Caco-2 (cell line): ENCODE results near the gene TSPAN18. TPM values are rescaled to one million over a fixed set of nuclear protein-coding genes. Genes with fewer than 3 reads are reported as not detected.

Experiments used
- BruUV-seq: library from RNA; stranded (reverse); fragments of 400-500 nt; replicated peaks from 2 replicates; lab custom pipeline; 2021; lab: Mats Ljungman, UMichigan
- CTCF ChIA-PET: fragments of 300-600 bp; sonication (Branson Sonifier 250); formaldehyde crosslinking; loops from one replicate; lab custom pipeline; 2022; ENCODE audit warnings: antibody characterized with exemption; lab: Charles Lee
- POLR2A ChIA-PET: fragments of 300-600 bp; sonication (Branson Sonifier 250); formaldehyde crosslinking; loops from one replicate; lab custom pipeline; 2022; ENCODE audit warnings: antibody characterized with exemption; lab: Charles Lee
- DNase-seq, 2 experiments: peaks; one replicate each; pipeline versions ENCODE4 v3.0.0 to v3.0.0-alpha.2; 2020 to 2022
- H3K27me3 ChIP-seq: replicated peaks from 2 replicates; pipeline ENCODE4 v1.6.0; 2011; ENCODE audit warnings: low read length; ENCODE audit not compliant: control insufficient read depth, insufficient read depth
- H3K36me3 ChIP-seq: 2 replicates; pipeline ENCODE4 v1.5.1; 2011; ENCODE audit warnings: low read length; ENCODE audit not compliant: control insufficient read depth, insufficient read depth
- H3K4me1 ChIP-seq: fragments of 250-450 bp; sonication (Bioruptor Pico); 2 replicates; pipeline ENCODE4 v1.5.1; 2020; ENCODE audit warnings: mild to moderate bottlenecking
- H3K4me3 ChIP-seq: 2 replicates; pipeline ENCODE4 v1.5.1; 2011; ENCODE audit warnings: low read depth, mild to moderate bottlenecking, control low read depth, low read length
- H3K9me3 ChIP-seq: fragments of 250-450 bp; sonication (Bioruptor Pico); 2 replicates; pipeline ENCODE4 v1.5.1; 2020; ENCODE audit warnings: mild to moderate bottlenecking, moderate library complexity
- H3K27ac Mint-ChIP-seq: one replicate; pipeline ENCODE4 v1.8.0; 2022; ENCODE audit warnings: mixed read lengths; ENCODE audit not compliant: unreplicated experiment
- H3K27me3 Mint-ChIP-seq: one replicate; pipeline ENCODE4 v1.8.0; 2022; ENCODE audit warnings: mixed read lengths; ENCODE audit not compliant: insufficient read depth, unreplicated experiment
- H3K36me3 Mint-ChIP-seq: one replicate; pipeline ENCODE4 v1.8.0; 2022; ENCODE audit warnings: mild to moderate bottlenecking, mixed read lengths; ENCODE audit not compliant: insufficient read depth, unreplicated experiment
- H3K4me1 Mint-ChIP-seq: one replicate; pipeline ENCODE4 v1.8.0; 2022; ENCODE audit warnings: low read depth, mixed read lengths; ENCODE audit not compliant: unreplicated experiment
- H3K4me3 Mint-ChIP-seq: one replicate; pipeline ENCODE4 v1.8.0; 2022; ENCODE audit warnings: mild to moderate bottlenecking, moderate library complexity, mixed read lengths; ENCODE audit not compliant: unreplicated experiment
- H3K9me3 Mint-ChIP-seq: one replicate; pipeline ENCODE4 v1.8.0; 2022; ENCODE audit warnings: mixed read lengths; ENCODE audit not compliant: unreplicated experiment
- intact Hi-C: fragments of 100-400 bp; cut with micrococcal nuclease; formaldehyde crosslinking; loops from one replicate; pipeline ENCODE4 v1.10.0; 2022; ENCODE audit not compliant: unreplicated experiment
- total RNA-seq: library from RNA; stranded (reverse); gene quantifications from 2 replicates; pipeline ENCODE4 v1.2.3, GENCODE V29; 2022
- TF ChIP-seq, protein P1 (sequence below), 2 experiments: fragments of 200-600 bp in 1 of 2; IDR thresholded peaks; 1 replicate in 1 of 2; 2 replicates in 1 of 2; pipeline versions ENCODE4 v1.5.1 to v1.8.0; 2011 to 2022; ENCODE audit warnings: antibody characterized with exemption in 1 of 2, control low read depth in 1 of 2, inconsistent platforms in 1 of 2, low read depth in 1 of 2, low read length in 1 of 2, mild to moderate bottlenecking in 1 of 2, moderate library complexity in 1 of 2; ENCODE audit not compliant: insufficient read depth in 1 of 2, severe bottlenecking in 1 of 2, unreplicated experiment in 1 of 2

TSPAN18 gene
- total RNA-seq, 1 experiment from 2014 or later = 7.4 TPM

DNA sequence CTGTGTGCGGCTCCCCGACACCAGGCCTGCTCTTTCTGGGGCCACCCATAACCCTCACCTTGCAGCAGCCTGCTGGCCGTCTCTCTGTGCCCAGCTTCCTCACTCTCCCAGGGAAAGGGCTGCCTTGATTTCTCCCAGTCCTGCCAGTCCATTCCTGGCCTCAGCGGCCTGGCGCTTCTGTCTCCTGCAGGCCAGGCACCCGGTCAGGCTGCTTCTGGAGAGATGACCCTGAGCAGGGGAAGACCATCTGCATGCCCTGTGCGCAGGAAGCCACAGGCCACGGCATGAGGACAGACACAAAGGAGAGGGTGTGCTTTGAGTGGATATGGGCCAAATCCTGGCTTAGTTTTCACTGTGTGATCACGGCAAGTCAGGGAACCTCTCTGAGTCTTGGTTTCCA is 86.2 kb downstream of the TSPAN18 start:
- DNase-seq = no peak
- no peak overlapping the region for H3K4me3 ChIP-seq
- TF ChIP-seq, protein P1, sequence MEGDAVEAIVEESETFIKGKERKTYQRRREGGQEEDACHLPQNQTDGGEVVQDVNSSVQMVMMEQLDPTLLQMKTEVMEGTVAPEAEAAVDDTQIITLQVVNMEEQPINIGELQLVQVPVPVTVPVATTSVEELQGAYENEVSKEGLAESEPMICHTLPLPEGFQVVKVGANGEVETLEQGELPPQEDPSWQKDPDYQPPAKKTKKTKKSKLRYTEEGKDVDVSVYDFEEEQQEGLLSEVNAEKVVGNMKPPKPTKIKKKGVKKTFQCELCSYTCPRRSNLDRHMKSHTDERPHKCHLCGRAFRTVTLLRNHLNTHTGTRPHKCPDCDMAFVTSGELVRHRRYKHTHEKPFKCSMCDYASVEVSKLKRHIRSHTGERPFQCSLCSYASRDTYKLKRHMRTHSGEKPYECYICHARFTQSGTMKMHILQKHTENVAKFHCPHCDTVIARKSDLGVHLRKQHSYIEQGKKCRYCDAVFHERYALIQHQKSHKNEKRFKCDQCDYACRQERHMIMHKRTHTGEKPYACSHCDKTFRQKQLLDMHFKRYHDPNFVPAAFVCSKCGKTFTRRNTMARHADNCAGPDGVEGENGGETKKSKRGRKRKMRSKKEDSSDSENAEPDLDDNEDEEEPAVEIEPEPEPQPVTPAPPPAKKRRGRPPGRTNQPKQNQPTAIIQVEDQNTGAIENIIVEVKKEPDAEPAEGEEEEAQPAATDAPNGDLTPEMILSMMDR (IDR thresholded peaks at IDR 0.05; ENCODE audit: insufficient read depth in 1 of 2, low read depth in 1 of 2, low read length in 1 of 2, severe bottlenecking in 1 of 2, unreplicated experiment in 1 of 2) = no peak
- Mint-ChIP-seq H3K36me3 (no peaks in the 10 kb centered on the region), H3K4me3 (no peak overlapping the region), H3K4me1 (no peaks in the 10 kb centered on the region), H3K27me3 (peaks cover 3% of the 10 kb centered on the region), H3K9me3 (no peaks in the 10 kb centered on the region), H3K27ac (no peak overlapping the region)
- peaks cover 1% of the 10 kb centered on the region for H3K27me3 ChIP-seq
- POLR2A ChIA-PET = no interaction called here
- intact Hi-C loops = no loop called here
- no peaks in the 10 kb centered on the region for H3K9me3 ChIP-seq
- H3K36me3 ChIP-seq = no peaks in the 10 kb centered on the region
- no TSS peak for BruUV-seq
- no peaks in the 10 kb centered on the region for H3K4me1 ChIP-seq
- CTCF ChIA-PET = no interaction called here

DNA sequence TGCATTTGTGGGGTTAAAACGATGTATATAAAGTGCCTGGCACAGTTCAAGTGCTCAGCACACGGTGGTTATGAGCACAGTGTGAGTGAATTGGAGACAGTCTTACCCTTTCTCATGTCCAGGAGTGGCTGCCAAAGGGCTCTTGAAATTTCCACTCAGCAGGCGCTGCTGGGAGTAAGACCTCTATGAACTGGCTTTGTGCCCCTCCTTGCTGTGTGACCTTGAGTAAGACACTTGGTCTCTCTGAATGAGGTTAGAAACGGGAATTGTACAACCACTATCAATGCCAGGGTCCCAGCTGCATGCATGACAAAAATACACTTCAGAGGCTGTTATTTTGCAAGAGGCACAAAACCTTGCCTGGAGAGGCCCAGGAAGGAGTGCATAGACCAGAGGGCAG is 86.6 kb downstream of the TSPAN18 start:
- CTCF ChIA-PET = no interaction called here

DNA sequence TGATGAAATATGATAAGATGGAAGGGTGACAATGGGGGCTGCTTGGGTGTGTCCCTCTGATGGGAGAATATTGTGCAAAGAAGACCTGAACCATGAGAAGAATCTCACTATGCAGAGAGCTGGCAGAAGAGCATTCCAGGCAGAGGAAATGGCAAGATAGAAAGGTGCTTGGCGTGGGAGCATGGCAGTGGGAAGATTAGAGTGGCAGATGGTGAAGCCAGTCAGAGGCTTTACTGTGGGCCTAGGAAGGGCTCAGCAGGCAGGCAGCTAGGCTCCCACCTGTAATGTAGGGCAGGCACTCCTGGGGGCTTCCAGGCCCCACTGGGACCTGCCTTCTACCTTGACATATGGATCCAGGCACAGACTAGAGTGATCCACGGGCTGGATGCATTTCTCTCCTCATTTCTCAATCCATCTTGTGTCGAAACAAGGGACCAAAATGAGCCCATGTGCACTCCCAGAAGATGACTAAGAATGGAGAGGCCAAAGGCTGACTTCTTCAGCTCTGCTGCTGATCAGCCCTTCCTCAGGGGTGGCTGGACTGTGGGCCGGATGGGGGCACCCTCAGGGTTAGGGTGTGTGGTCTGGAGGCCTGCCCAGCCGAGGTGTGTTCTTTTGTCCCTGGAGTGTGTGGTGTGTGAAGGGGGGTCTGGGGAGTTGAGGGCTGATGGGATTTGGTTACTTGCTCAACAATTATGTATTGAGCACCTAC is 88.3 kb downstream of the TSPAN18 start:
- TF ChIP-seq, protein P1 (IDR thresholded peaks at IDR 0.05; ENCODE audit: insufficient read depth in 1 of 2, low read depth in 1 of 2, low read length in 1 of 2, severe bottlenecking in 1 of 2, unreplicated experiment in 1 of 2) = no peak
- ChIA-PET CTCF (no interaction called here), POLR2A (no interaction called here)
- intact Hi-C loops = no loop called here
- no peaks in the 10 kb centered on the region for H3K9me3 Mint-ChIP-seq
- H3K4me3 ChIP-seq = no peak overlapping the region
- no peak for DNase-seq
- H3K36me3 Mint-ChIP-seq = no peaks in the 10 kb centered on the region
- no peaks in the 10 kb centered on the region for H3K36me3 ChIP-seq
- H3K4me1 Mint-ChIP-seq = no peaks in the 10 kb centered on the region
- H3K27me3 Mint-ChIP-seq = no peaks in the 10 kb centered on the region
- no peak overlapping the region for H3K27ac Mint-ChIP-seq
- no TSS peak for BruUV-seq
- no peaks in the 10 kb centered on the region for H3K9me3 ChIP-seq
- peaks cover 1% of the 10 kb centered on the region for H3K27me3 ChIP-seq
- no peak overlapping the region for H3K4me3 Mint-ChIP-seq
- H3K4me1 ChIP-seq = no peaks in the 10 kb centered on the region

More for the DNA sequence above, 86.6 kb downstream of the TSPAN18 start:
- no peak overlapping the region for H3K4me3 Mint-ChIP-seq
- H3K27ac Mint-ChIP-seq = no peak overlapping the region
- H3K4me1 Mint-ChIP-seq = no peaks in the 10 kb centered on the region
- TF ChIP-seq, protein P1 (IDR thresholded peaks at IDR 0.05; ENCODE audit: insufficient read depth in 1 of 2, low read depth in 1 of 2, low read length in 1 of 2, severe bottlenecking in 1 of 2, unreplicated experiment in 1 of 2) = no peak
- H3K27me3 ChIP-seq = peaks cover 1% of the 10 kb centered on the region
- H3K36me3 Mint-ChIP-seq = no peaks in the 10 kb centered on the region
- H3K9me3 Mint-ChIP-seq = no peaks in the 10 kb centered on the region
- no TSS peak for BruUV-seq
- no peaks in the 10 kb centered on the region for H3K36me3 ChIP-seq
- POLR2A ChIA-PET = no interaction called here
- intact Hi-C loops = no loop called here
- no peaks in the 10 kb centered on the region for H3K4me1 ChIP-seq
- H3K27me3 Mint-ChIP-seq = peaks cover 3% of the 10 kb centered on the region
- H3K4me3 ChIP-seq = no peak overlapping the region
- DNase-seq = no peak
- no peaks in the 10 kb centered on the region for H3K9me3 ChIP-seq
